B cell (primary cell): Measurements from ENCODE around the gene KRTAP12-2. TPM values are rescaled to one million over a fixed set of nuclear protein-coding genes. Genes with fewer than 3 reads are reported as not detected.
"Not testable (repeated sequence)": the region's sequence is repeated elsewhere in the genome, so short reads cannot be mapped to it uniquely, and the experiment has no call there.

ENCODE experiments used
- ATAC-seq: fragments of 200-7000 bp; cut with Tn5 transposase; one replicate; pipeline ENCODE4 v1.10.0; 2021; ENCODE audit warnings: low read depth, mild to moderate bottlenecking, moderate number of reproducible peaks, moderate library complexity
- CTCF ChIA-PET: fragments of 350-600 bp; sonication (Branson Sonifier 250); formaldehyde crosslinking; loops from one replicate; lab custom pipeline; 2021; ENCODE audit warnings: antibody characterized with exemption, inconsistent platforms; lab: Charles Lee
- POLR2A ChIA-PET: fragments of 350-600 bp; sonication (Branson Sonifier 250); formaldehyde crosslinking; loops from one replicate; lab custom pipeline; 2021; ENCODE audit warnings: antibody characterized with exemption; lab: Charles Lee
- DNase-seq: peaks from one replicate; pipeline ENCODE4 v3.0.0; 2013
- H2AFZ ChIP-seq: 2 replicates; pipeline ENCODE4 v1.6.1; 2012; ENCODE audit warnings: mild to moderate bottlenecking, low read depth, low read length; ENCODE audit not compliant: insufficient read depth, poor library complexity, severe bottlenecking
- H3K27ac ChIP-seq, 2 donors: 1 replicate in 1 of 2; 2 replicates in 1 of 2; pipeline ENCODE4 v1.5.1; 2012 to 2013; ENCODE audit warnings: low read length in 2 of 2, mild to moderate bottlenecking in 2 of 2, moderate library complexity in 1 of 2
- H3K27me3 ChIP-seq, 4 experiments: fragments of 200-600 bp in 1 of 4; sonication (generic) in 1 of 4; replicated peaks in 1 of 4; 1 replicate in 2 of 4; 2 replicates in 2 of 4; pipeline versions ENCODE4 v1.6.1 to v1.7.0; 2013 to 2016; ENCODE audit warnings: low read length in 3 of 4, mild to moderate bottlenecking in 2 of 4, mixed read lengths in 1 of 4, moderate library complexity in 1 of 4; ENCODE audit not compliant: insufficient read depth in 4 of 4, control insufficient read depth in 3 of 4; ENCODE audit errors: control extremely low read depth in 1 of 4
- H3K36me3 ChIP-seq, 2 experiments: replicated peaks in 1 of 2; 1 replicate in 1 of 2; 2 replicates in 1 of 2; pipeline versions ENCODE4 v1.6.1 to v1.7.1; 2013; ENCODE audit warnings: low read length in 1 of 2; ENCODE audit not compliant: insufficient read depth in 2 of 2, control insufficient read depth in 1 of 2; ENCODE audit errors: control extremely low read depth in 1 of 2, extremely low read depth in 1 of 2
- H3K4me1 ChIP-seq, 2 donors: fragments of 200-600 bp in 1 of 2; sonication (generic) in 1 of 2; 1 replicate in 1 of 2; 2 replicates in 1 of 2; pipeline versions ENCODE4 v1.5.1 to v1.6.1; 2013 to 2017; ENCODE audit warnings: low read length in 2 of 2; ENCODE audit not compliant: control insufficient read depth in 2 of 2, insufficient read depth in 2 of 2
- H3K4me2 ChIP-seq: replicated peaks from 2 replicates; pipeline ENCODE3; 2012; ENCODE audit warnings: mild to moderate bottlenecking, low read depth, low read length; ENCODE audit not compliant: poor library complexity, severe bottlenecking
- H3K4me3 ChIP-seq, 5 experiments: fragments of 200-600 bp in 1 of 5; sonication (generic) in 1 of 5; 1 replicate in 3 of 5; 2 replicates in 2 of 5; pipeline versions ENCODE4 v1.5.1 to v1.7.0; 2011 to 2016; ENCODE audit warnings: low read length in 4 of 5, mild to moderate bottlenecking in 4 of 5, low read depth in 2 of 5, control low read depth in 1 of 5, moderate library complexity in 1 of 5; ENCODE audit not compliant: insufficient read depth in 1 of 5; ENCODE audit errors: control extremely low read depth in 1 of 5, extremely low read depth in 1 of 5
- H3K79me2 ChIP-seq: fragments of 200-600 bp; sonication (generic); one replicate; pipeline ENCODE4 v1.6.0; 2016; ENCODE audit warnings: low read length; ENCODE audit not compliant: control insufficient read depth, insufficient read depth
- H3K9ac ChIP-seq: fragments of 200-600 bp; sonication (generic); 2 replicates; pipeline ENCODE4 v1.6.1; 2017; ENCODE audit warnings: mild to moderate bottlenecking, low read length, moderate library complexity
- H3K9me3 ChIP-seq, 3 donors: one replicate each; pipeline versions ENCODE4 v1.6.1 to v1.7.1; 2013; ENCODE audit warnings: low read length in 2 of 3; ENCODE audit not compliant: control insufficient read depth in 2 of 3, insufficient read depth in 1 of 3; ENCODE audit errors: control extremely low read depth in 1 of 3
- H4K20me1 ChIP-seq: 2 replicates; pipeline ENCODE4 v1.6.0; 2012; ENCODE audit warnings: mild to moderate bottlenecking, low read length; ENCODE audit not compliant: insufficient read depth, control insufficient read depth, poor library complexity, severe bottlenecking
- H3K27ac Mint-ChIP-seq: one replicate; pipeline ENCODE4 v1.8.0; 2021; ENCODE audit warnings: mixed read lengths
- H3K27me3 Mint-ChIP-seq: one replicate; pipeline ENCODE4 v1.8.0; 2021; ENCODE audit warnings: mixed read lengths
- H3K4me1 Mint-ChIP-seq: one replicate; pipeline ENCODE4 v1.8.0; 2021; ENCODE audit warnings: mixed read lengths
- H3K4me3 Mint-ChIP-seq: one replicate; pipeline ENCODE4 v1.8.0; 2021; ENCODE audit warnings: mixed read lengths
- H3K9me3 Mint-ChIP-seq: one replicate; pipeline ENCODE4 v1.8.0; 2022; ENCODE audit warnings: mixed read lengths; ENCODE audit not compliant: insufficient read depth
- CTCF ChIP-seq: fragments of 200-600 bp; IDR thresholded peaks from one replicate; pipeline ENCODE4 v1.8.0; 2022; ENCODE audit warnings: antibody characterized with exemption, mild to moderate bottlenecking
- EZH2 ChIP-seq: IDR thresholded peaks from 2 replicates; pipeline ENCODE4 v1.6.1; 2012; ENCODE audit warnings: borderline replicate concordance, low read depth, mild to moderate bottlenecking, moderate library complexity, low read length; ENCODE audit not compliant: insufficient read depth, poor library complexity, severe bottlenecking
- WGBS: methylation state at CpG from one replicate; pipeline ENCODE4 v1.1.5; 2013; ENCODE audit warnings: missing lambda C conversion rate; ENCODE audit not compliant: insufficient coverage; 5-methylcytosine and 5-hydroxymethylcytosine counted together
- intact Hi-C: fragments of 100-400 bp; cut with micrococcal nuclease; formaldehyde crosslinking; loops from one replicate; pipeline ENCODE4 v1.10.0; 2022
- polyA plus RNA-seq: library from polyadenylated mRNA; depleted of rRNA; stranded (reverse); fragments of >200 nt; gene quantifications from 2 replicates; pipeline ENCODE4 v1.2.3, GENCODE V29; 2012
- total RNA-seq, 2 donors: library from RNA; stranded (reverse); fragments of 120-200 nt in 1 of 2; gene quantifications; 1 replicate in 1 of 2; 2 replicates in 1 of 2; pipeline versions ENCODE4 v1.2.3 to v1.2.4, GENCODE V29; 2013 to 2022

The KRTAP12-2 gene
- total and polyA plus RNA-seq, 2 donors (not counting 1 experiment from before 2014, with no cell fraction given): not detected

GRCh38 chr21:44697172-44697810, 30.6 kb upstream of the KRTAP12-2 start, which contains the start of gene KRTAP10-12:
TSS of gene KRTAP10-12 (plus strand) at chr21:44697172. CDS start at chr21:44697202, 30 bp downstream.
- H3K4me2 ChIP-seq, H3K4me3 Mint-ChIP-seq, H3K9me3 ChIP-seq, H3K27ac ChIP-seq, H3K9me3 Mint-ChIP-seq, CTCF ChIA-PET, H3K4me3 ChIP-seq, ATAC-seq, POLR2A ChIA-PET, H3K36me3 ChIP-seq, H3K4me1 ChIP-seq, H3K9ac ChIP-seq, H3K27ac Mint-ChIP-seq, DNase-seq, H3K79me2 ChIP-seq, H4K20me1 ChIP-seq, H2AFZ ChIP-seq, H3K4me1 Mint-ChIP-seq, intact Hi-C loops: not testable (repeated sequence)
- peaks cover 54% of the 10 kb centered on the region for H3K27me3 Mint-ChIP-seq
- WGBS: 56% methylated on average over 13 of the region's 21 CpGs
- H3K27me3 ChIP-seq: peaks cover 0 to 35% (median 8%) of the 10 kb centered on the region in 4 experiments

GRCh38 chr21:44696572-44696971, 29.8 kb upstream of the KRTAP12-2 start:
- no peaks in the 10 kb centered on the region for H3K4me1 ChIP-seq
- CTCF ChIA-PET: no interaction called here
- H3K27me3 ChIP-seq: peaks cover 0 to 29% (median 8%) of the 10 kb centered on the region in 4 experiments
- DNase-seq: no peak
- H2AFZ ChIP-seq: no peak overlapping the region
- POLR2A ChIA-PET: no interaction called here
- no peaks in the 10 kb centered on the region for H4K20me1 ChIP-seq
- peaks cover 52% of the 10 kb centered on the region for H3K27me3 Mint-ChIP-seq
- ATAC-seq: no peak
- no peak overlapping the region for H3K27ac ChIP-seq
- no peak for TF ChIP-seq CTCF
- TF ChIP-seq EZH2: no peak
- no peak overlapping the region for H3K4me3 Mint-ChIP-seq
- 100% methylated on average over 1 of the region's 10 CpGs for WGBS
- H3K9me3 Mint-ChIP-seq: peaks cover 12% of the 10 kb centered on the region
- no peaks in the 10 kb centered on the region for H3K36me3 ChIP-seq
- H3K4me2 ChIP-seq: no peak overlapping the region
- no peak overlapping the region for H3K27ac Mint-ChIP-seq
- intact Hi-C loops: no loop called here
- H3K9me3 ChIP-seq: peaks cover 4 to 10% (median 8%) of the 10 kb centered on the region in 3 donors
- H3K4me3 ChIP-seq: no peak overlapping the region
- no peak overlapping the region for H3K9ac ChIP-seq
- no peaks in the 10 kb centered on the region for H3K79me2 ChIP-seq
- H3K4me1 Mint-ChIP-seq: no peaks in the 10 kb centered on the region
